GM18502 (cell line): Measurements from ENCODE around the gene CENPX.

Source experiments
- ATAC-seq: cut with Tn5 transposase; IDR thresholded peaks from one replicate; pipeline ENCODE4 v1.9.1; 2021; ENCODE audit warnings: mild to moderate bottlenecking; ENCODE audit not compliant: unreplicated experiment, poor library complexity

The CENPX gene

DNA sequence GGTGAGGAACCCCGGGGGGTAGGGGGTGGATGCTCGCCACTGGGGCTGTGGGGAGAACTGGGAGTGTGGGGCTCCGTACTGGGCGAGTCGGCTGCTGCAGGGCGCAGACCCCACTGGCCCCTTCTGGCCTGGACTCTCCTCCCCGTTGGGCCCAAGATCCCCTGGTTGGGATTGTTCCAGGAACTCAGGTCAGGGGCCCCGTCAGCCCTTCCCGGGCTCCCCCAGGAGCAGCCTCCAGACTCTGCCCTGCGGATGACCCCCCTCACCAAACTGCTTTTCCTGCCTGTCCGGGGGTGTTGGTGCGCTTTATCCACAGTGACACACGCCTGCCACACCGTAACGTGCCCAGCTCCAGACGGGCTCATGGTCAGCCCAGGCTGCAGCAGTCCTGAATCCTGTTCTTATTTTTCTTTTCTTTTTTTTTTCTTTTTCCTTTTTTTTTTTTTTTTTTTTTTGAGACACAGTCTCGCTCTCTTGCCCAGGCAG is 21.1 kb downstream of the CENPX start:
- ATAC-seq = no peak

- ATAC-seq = no peak
Observed at GRCh38 chr17:82000803-82001570, 21.7 kb downstream of the CENPX start.

DNA sequence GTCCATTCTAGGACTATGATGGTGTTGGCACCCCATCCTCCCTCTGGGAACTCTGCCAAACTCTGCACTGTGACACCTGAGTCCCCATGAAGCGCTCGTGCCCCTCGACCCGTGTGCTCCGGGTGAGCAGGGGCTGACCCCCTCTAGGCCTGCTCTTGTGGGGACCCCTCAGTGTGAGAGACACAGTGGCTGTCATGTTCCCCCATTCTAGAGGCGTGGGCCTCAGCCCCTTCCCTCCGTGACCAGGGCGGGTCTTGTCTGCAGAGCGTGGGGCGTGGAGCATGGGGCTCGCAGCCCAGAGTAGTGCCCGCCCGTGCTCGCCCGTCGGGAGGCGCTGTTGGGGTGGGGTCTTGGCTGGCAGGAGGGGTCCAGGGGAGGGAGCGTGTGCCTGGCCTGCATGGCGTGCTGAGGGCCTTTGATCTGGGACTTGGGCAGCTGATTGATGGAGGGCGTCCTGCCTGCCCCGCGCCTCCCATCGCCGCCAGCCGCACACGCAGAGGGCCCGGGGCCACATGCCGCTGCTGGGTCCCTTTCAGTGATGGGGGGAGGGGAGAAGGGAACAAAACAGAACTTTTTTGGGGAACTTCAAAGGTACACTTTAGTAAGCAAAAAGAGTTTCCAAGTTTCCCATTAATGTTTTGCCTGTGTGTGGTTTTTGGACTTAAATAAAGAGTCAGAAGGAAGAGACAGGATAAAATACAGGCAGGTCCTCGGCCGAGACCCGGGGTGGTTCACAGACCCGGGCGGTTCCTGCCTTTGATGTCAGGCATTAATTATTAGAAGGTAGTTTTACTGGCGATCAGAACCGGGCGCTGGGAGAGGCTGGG is 22.5 kb downstream of the CENPX start:
- no peak for ATAC-seq

DNA sequence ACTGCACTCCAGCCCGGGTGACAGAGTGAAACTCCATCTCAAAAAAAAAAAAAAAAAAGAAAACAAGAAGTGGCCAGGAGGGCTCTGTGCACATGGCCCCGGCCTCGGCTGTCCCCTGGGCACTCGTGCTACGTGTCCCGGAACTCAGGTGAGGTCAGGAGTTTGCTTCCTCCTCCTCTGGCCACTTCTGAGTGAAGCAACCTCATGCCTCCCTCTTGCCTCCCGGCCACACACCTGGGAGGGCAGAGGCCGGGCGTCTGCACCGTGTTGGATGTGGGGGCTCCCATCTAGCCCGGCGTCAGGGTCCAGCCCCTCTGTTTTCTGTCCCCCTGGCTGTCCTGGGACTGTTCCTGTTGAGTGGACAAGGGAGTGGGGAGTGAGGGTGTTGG is 23.1 kb downstream of the CENPX start:
- no peak for ATAC-seq

GRCh38 chr17:81998691-81999438 is 23.8 kb downstream of the CENPX start:
- ATAC-seq = no peak

GRCh38 chr17:81998212-81998611 is 24.5 kb downstream of the CENPX start:
- ATAC-seq = no peak

- ATAC-seq = no peak
Observed at GRCh38 chr17:81996757-81997441, 25.8 kb downstream of the CENPX start.

DNA sequence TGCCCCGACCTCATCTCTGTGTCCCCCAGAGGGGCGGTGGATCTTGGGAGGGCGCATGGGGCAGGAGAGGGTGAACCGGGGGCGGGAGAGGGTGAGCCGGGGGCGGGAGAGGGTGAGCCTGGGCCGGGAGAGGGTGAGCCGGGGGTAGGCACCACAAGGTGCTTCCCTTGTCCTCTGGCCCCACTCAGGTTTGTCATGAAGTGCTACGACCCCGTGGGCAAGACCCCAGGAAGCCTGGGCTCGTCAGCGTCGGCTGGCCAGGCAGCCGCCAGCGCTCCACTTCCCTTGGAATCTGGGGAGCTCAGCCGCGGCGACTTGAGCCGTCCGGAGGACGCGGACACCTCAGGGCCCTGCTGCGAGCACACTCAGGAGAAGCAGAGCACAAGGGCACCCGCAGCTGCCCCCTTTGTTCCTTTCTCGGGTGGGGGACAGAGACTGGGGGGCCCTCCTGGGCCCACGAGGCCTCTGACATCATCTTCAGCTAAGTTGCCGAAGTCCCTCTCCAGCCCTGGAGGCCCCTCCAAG is 26.4 kb downstream of the CENPX start:
- ATAC-seq = no peak

- no peak for ATAC-seq
Observed at GRCh38 chr17:81995463-81996231, 27.0 kb downstream of the CENPX start.

DNA sequence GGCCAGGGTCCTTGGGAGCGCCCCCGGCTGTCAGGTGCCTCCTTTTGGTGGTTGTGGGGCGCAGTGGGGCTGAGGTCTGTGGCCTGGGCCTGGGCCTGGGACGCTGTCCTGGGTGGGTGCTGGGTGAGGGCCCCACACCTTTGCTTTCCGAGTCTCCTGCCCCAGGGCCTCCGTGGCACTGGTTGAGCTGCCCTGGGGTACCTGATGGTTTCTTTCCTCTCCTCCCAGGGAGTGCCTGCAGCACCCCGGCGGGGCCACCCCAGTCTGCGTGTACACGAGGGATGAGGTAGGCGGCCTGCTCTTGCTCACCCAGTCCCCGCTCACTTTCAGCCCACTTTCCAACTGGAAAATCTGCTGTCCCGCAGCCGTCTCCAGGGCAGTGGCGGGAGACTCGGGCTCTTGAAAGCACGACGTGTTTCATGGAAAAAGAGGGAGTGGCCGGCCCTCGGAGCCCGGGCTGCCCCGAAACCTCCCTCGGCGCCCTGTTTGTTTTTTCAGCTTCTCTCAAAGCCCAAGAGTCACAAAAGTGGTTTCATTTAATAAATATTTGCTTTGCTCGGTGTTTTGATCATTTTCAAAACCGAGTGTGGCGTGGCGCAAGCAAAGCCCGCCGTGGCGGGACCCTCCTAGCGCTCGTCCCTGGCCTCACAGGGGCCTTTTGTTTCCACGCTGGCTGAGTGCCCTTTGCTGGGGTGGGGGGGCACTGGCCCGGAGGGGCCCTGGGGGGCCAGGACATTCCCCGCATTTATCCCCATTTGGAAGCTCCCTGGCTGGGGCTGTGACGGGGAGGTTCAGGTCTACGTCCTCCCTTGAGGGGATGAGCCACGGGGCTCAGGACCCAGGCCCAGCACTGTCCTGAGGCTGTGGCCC is 27.9 kb downstream of the CENPX start:
- no peak for ATAC-seq

DNA sequence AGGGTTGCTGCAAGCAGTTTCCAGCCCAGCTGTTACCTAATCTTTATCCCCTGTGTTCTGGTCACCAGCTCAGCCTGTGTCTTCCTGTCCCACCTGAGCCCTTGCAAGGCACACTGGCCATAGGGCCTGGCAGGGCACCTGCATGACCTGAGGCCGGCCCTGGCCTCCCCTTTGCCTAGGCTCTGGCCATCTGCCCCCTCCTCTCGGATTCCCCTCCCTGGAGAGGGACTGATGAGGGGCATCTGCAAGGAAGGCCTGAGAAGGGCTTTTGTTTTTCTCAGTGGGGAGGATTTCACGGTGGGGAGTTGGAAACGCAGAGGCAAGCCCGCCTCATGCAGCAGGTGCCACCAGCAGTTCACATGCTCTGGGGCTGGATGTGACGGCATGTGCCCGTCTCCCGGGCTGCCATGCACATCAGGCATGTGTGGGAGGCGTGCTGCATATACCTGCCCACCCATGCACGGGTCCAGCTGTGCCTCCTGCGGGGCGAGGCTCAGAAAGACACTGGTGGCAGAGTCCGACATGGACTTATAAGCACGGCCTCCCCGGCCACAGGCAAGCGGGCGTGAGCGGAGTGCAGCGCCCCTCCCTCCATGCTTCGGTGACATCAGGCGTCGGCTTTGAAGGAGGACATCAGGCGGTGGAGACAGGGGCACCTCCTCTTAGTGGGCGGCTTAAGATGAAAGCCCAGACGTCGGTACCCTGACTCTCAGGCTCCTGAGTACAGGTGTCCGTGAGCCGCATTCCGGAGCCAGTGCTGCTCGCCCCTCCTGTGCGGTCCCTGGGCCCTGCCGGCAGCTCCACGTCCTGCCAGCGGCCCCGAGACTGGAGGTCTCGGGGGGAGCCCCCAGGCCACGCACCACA is 28.7 kb downstream of the CENPX start:
- ATAC-seq = no peak

DNA sequence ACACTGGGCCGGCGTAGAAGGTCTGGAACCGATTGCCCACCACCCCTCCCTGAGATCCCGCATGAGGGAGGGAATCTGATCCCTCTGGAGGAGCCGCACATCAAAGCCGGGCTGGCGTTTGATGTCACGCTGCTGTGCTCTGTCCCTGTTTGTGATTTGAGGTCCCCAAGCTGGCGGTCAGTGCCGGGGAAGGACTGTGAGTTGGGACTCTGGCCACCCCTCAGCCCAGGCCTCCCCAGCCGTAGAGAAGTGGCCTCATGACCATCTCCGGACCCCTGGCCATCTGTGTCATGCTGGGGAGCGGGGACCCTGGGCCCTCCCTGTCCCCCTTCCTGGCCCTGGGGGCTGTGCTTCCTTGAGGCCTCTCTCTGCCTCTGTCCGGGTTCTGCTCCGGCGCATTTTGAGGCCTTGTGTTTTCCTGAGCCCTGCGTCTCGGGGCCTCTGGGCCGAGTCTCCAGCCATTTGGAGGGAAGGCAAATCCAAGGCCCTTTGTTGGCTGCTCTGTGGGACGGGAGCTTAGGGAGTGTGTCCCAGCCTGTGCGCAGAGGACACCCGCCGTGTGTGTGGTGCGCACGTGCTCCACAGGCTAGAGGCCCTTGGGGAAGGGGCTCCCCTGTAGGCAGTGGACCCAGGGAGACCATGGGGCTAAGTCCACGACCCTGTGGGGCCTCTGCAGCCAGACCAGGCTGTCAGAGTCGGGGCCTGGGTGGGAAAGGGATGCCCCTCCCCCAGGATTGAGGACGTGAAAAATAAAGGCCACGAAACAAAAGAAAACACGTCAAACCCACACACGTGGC is 30.2 kb downstream of the CENPX start:
- no peak for ATAC-seq

- ATAC-seq = no peak
Observed at GRCh38 chr17:81991684-81992305, 30.9 kb downstream of the CENPX start.

- ATAC-seq = no peak
Observed at GRCh38 chr17:81990836-81991683, 31.6 kb downstream of the CENPX start.

GRCh38 chr17:81987161-81987770 is 35.4 kb downstream of the CENPX start:
- no peak for ATAC-seq
